Esophagus muscularis mucosa (tissue), 4 donors: ENCODE measurements around the gene TBC1D14.

ENCODE experiments used
- CTCF ChIP-seq, 3 experiments: fragments of 200-600 bp in 2 of 3; fragments of 450-650 bp in 1 of 3; sonication (generic) in 2 of 3; IDR thresholded peaks; one replicate each; pipeline ENCODE4 v1.5.1; 2017 to 2019; ENCODE audit warnings: antibody characterized with exemption in 3 of 3, mild to moderate bottlenecking in 2 of 3, moderate library complexity in 1 of 3
- EP300 ChIP-seq: sonication (generic); formaldehyde crosslinking; IDR thresholded peaks from one replicate; pipeline ENCODE4 v1.6.1; 2017; ENCODE audit warnings: antibody characterized with exemption
- POLR2A ChIP-seq: fragments of 450-650 bp; IDR thresholded peaks from one replicate; pipeline ENCODE4 v1.6.1; 2017; ENCODE audit warnings: antibody characterized with exemption, moderate library complexity, mild to moderate bottlenecking, low read depth

DNA sequence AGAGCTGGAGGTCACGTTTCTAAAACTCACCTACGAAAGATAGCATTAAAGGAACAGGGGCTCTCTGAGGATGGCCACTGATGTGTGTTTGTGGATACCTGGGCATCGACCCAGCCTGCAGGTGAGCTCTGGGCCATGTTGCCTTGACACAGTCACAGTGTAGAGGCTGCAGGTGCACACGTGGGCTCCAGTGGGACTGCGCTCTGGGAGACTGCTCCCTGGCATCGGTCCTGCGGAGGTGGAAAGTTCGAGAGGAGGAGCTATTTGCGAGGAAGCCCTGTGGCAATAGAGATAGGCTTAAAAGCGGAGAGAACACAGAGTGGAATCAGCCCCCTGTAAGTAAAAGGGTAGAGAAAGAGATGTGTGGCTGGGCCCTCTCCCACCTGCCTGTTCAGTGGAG, 121.2 kb downstream of the TBC1D14 start:
- TF ChIP-seq CTCF (IDR thresholded peaks at IDR 0.05) (no peak), POLR2A (no peak), EP300 (no peak)
